Stimulated activated CD8-positive, alpha-beta memory T cell treated with anti-CD3 and anti-CD28 coated beads, Interleukin-4, amount 100 ng/mL, for 4 hours (primary cell): ENCODE results near the gene SYT12.

Source experiments
- DNase-seq, 2 donors: peaks; one replicate each; pipeline ENCODE4 v3.0.0-alpha.2; 2020; ENCODE audit warnings: low read depth in 2 of 2, low spot score in 1 of 2

SYT12 gene

GRCh38 chr11:67098799-67099429, 76.0 kb downstream of the SYT12 start:
- DNase-seq = no peak

DNA sequence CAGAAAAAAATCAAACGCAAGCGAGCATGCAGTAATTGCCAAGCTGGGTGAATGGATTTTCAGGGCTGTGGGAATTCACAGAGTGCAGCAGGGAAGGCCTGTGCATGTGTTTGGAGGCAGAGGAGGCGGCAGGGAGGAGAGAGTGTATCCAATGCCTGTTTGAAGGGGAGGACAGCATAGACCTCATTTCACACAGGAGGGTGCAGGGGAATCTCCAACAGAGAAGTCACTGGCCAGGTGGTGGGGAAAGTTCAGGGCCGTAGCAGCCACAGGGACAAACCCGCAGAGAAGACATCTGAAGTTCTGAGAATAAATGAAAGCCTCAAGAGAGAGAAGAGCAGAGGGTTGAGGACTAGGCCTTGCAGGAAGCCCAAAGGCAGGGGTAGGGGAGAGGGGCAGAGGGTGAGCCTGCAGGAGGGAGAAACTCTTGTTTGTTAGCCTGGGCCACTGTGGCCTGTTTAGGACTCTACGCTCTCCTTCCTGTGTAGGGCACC, 76.9 kb downstream of the SYT12 start:
- no peak for DNase-seq
